Parathyroid adenoma (tissue), 2 donors: ENCODE results near the gene HSPA1L.

Experiments used
- H2AFZ ChIP-seq: fragments of 300-600 bp; sonication (generic); one replicate; pipeline ENCODE4 v1.7.0; 2017; ENCODE audit warnings: antibody characterized with exemption, mild to moderate bottlenecking
- H3K27ac ChIP-seq: fragments of 300-600 bp; sonication (generic); one replicate; pipeline ENCODE4 v1.7.0; 2017
- H3K27me3 ChIP-seq: fragments of 300-600 bp; sonication (generic); one replicate; pipeline ENCODE4 v1.7.0; 2017; ENCODE audit warnings: low read length; ENCODE audit not compliant: control insufficient read depth, insufficient read depth
- H3K36me3 ChIP-seq: fragments of 300-600 bp; sonication (generic); one replicate; pipeline ENCODE4 v1.7.0; 2017; ENCODE audit warnings: low read length; ENCODE audit not compliant: control insufficient read depth, insufficient read depth
- H3K4me1 ChIP-seq: fragments of 300-600 bp; sonication (generic); one replicate; pipeline ENCODE4 v1.7.0; 2017; ENCODE audit warnings: control low read depth
- H3K4me2 ChIP-seq: fragments of 300-600 bp; sonication (generic); one replicate; pipeline ENCODE4 v1.7.0; 2017; ENCODE audit warnings: low read length
- H3K4me3 ChIP-seq: fragments of 300-600 bp; sonication (generic); one replicate; pipeline ENCODE4 v1.7.0; 2017; ENCODE audit warnings: low read depth, low read length
- H3K79me2 ChIP-seq: fragments of 300-600 bp; sonication (generic); one replicate; pipeline ENCODE4 v1.7.0; 2017; ENCODE audit warnings: control low read depth
- H3K9ac ChIP-seq: fragments of 300-600 bp; sonication (generic); one replicate; pipeline ENCODE4 v1.7.0; 2017; ENCODE audit warnings: mild to moderate bottlenecking
- H3K9me3 ChIP-seq: fragments of 300-600 bp; sonication (generic); one replicate; pipeline ENCODE4 v1.7.0; 2017; ENCODE audit warnings: low read length; ENCODE audit not compliant: control insufficient read depth
- TF ChIP-seq, protein P1 (sequence below): fragments of 300-600 bp; sonication (generic); IDR thresholded peaks from one replicate; pipeline ENCODE4 v1.7.0; 2017; ENCODE audit warnings: antibody characterized with exemption, mild to moderate bottlenecking
- donor health status: primary hyperparathyroidism.

The HSPA1L gene

DNA sequence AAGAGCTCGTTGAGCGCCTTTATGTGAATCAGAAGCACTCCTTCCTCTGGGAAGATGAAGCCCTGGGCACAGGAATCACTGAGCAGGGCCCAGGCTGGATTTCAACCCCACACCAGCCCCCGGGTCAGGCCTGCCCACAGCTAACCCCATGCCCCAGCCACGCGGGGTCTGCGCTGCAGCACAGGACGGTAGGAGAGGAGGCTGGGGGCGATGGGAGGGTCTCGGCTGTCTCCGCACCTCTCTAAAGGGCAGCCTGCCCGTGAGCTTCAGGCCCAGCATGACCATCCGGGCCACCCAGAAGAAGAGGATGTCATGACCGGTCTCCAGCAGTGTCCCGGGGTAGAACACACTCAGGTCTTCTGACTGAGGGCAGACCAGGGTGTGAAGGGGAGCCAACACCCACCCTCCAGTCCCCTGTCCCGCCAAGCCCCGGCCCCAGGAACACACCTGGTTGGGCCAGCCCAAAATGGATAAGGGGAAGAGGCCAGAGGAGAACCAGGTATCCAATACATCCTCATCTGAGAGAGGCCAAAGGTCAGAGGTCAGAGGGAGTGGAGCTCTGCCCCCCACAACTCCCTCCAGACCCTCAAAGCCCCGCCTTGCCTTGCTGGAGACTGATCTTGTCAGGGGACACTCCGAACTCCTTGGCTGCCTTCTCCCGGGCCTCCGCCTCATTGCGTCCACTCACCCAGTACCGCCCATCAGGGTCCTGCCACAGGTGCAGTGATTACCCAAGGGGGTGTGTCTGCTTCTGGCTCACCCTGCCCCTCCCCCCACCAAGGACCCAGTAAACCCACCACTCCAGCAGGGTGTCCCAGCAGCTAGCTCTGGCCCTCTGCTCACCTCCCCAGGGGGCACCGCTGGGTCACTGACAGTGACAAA, 33.6 kb downstream of the HSPA1L start:
- H3K79me2 ChIP-seq, result peaks cover 3% of the 10 kb centered on the region
- H3K4me2 ChIP-seq, result no peak overlapping the region
- TF ChIP-seq, protein P1, sequence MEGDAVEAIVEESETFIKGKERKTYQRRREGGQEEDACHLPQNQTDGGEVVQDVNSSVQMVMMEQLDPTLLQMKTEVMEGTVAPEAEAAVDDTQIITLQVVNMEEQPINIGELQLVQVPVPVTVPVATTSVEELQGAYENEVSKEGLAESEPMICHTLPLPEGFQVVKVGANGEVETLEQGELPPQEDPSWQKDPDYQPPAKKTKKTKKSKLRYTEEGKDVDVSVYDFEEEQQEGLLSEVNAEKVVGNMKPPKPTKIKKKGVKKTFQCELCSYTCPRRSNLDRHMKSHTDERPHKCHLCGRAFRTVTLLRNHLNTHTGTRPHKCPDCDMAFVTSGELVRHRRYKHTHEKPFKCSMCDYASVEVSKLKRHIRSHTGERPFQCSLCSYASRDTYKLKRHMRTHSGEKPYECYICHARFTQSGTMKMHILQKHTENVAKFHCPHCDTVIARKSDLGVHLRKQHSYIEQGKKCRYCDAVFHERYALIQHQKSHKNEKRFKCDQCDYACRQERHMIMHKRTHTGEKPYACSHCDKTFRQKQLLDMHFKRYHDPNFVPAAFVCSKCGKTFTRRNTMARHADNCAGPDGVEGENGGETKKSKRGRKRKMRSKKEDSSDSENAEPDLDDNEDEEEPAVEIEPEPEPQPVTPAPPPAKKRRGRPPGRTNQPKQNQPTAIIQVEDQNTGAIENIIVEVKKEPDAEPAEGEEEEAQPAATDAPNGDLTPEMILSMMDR, result no peak
- no peaks in the 10 kb centered on the region for H3K9me3 ChIP-seq
- H3K4me1 ChIP-seq, result peaks cover 10% of the 10 kb centered on the region
- H2AFZ ChIP-seq, result no peak overlapping the region
- H3K36me3 ChIP-seq, result no peaks in the 10 kb centered on the region
- no peak overlapping the region for H3K27ac ChIP-seq
- H3K4me3 ChIP-seq, result no peak overlapping the region
- no peak overlapping the region for H3K9ac ChIP-seq
- H3K27me3 ChIP-seq, result no peaks in the 10 kb centered on the region

DNA sequence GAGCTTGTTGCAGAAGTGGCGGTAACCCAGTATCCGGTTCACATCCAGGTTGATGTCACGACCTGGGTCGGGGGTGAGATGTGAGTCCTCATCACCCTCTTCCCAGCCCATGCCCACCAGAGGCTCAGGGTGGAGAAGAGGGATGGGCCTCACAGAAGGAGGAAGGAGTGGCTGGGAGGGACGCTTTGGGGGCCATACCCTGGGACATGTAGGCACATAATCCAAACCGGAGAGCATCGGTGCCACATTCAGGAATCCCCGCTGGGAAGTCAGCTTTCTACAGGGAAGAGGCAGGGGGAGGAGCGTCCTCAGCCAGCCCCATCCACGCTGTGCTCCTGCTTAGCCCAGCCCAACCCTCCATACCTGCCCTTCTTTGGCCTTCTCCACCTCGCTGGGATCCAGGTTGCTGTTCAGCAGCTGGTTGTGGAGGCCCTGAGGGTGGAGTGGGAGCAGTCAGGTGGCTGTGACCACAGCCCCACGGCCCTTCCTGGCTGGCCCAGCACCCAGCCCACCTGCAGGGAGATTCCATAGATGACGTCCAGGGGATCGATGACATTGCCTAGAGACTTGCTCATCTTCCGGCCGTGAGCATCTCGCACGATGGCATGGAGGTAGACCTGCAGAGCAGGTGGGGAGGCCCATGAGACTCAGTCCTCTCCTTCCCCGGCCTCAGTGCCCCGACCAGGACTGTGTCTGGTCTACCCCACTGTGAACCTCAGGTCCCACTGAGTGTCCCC, 34.4 kb downstream of the HSPA1L start:
- peaks cover 3% of the 10 kb centered on the region for H3K79me2 ChIP-seq
- H3K27me3 ChIP-seq, result no peaks in the 10 kb centered on the region
- TF ChIP-seq, protein P1, result no peak
- H3K4me3 ChIP-seq, result no peak overlapping the region
- H2AFZ ChIP-seq, result no peak overlapping the region
- H3K4me2 ChIP-seq, result no peak overlapping the region
- H3K9me3 ChIP-seq, result no peaks in the 10 kb centered on the region
- H3K36me3 ChIP-seq, result no peaks in the 10 kb centered on the region
- peaks cover 13% of the 10 kb centered on the region for H3K4me1 ChIP-seq
- no peak overlapping the region for H3K27ac ChIP-seq
- no peak overlapping the region for H3K9ac ChIP-seq

DNA sequence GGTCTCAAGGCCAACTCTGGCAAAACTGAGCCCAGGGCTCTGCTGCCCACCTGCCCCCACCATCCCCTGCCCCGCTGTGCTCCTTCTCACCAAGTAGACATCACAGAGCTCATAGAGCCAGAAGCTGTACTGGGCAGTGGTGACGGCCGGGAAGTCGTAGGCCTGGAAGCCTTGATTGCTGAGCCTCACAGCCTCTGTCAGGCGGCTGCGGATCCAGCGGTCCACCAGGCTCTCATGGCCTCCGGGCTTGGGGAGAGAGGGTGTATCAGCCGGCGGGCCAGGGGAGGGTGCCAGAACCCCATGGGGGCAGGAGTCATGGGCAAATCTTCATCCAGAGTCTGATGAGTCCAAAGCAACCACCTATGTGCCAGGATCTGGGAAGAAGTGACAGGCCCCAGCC, 35.2 kb downstream of the HSPA1L start:
- Histone ChIP-seq H3K4me2 (no peak overlapping the region), H3K36me3 (no peaks in the 10 kb centered on the region), H3K9ac (no peak overlapping the region), H3K4me3 (no peak overlapping the region), H3K27me3 (no peaks in the 10 kb centered on the region), H2AFZ (no peak overlapping the region), H3K79me2 (peaks cover 3% of the 10 kb centered on the region), H3K4me1 (peaks cover 13% of the 10 kb centered on the region), H3K27ac (no peak overlapping the region), H3K9me3 (no peaks in the 10 kb centered on the region)
- TF ChIP-seq, protein P1, result no peak

DNA sequence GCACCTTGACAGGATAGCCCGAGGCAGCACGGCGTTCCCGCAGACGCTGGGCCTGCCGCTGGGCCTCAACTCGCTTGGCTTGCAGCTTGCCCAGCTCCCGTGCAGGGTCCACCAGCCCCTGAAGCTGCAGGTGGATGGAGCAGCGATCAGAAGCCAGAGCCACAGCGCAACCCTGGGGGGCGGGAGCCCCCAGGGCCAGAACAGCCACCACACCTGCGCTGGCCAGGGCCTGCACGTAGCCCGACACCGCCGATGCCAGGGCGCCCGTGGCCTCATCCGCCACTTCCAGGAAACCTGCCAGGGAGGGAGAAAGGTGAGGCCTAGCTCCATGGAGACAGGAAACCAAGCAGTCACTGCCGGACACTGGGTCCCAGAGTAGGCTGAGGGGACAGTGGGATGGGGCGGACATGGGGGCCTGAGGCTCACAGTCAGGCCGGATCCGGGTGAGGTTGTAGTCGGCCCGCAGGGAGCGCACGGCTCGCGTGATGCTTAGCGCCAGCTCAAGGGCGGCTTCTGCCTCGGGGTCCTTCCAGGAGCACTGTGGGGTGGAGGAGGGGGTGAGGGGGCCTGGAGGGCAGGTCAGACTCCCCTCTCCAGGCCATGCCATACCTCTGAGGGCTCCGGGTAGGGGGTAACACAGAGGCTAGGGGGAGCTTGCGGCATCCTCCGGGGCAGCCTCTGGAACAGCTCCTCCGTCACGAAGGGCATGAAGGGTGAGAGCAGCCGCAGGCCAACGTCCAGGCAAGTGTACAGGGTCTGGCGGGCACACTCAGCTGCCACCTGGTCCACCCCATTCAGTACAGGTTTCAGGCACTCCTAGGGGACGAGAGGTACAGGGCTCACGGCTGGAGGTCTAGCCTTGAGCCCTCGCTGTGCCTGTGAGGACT, 35.8 kb downstream of the HSPA1L start:
- Histone ChIP-seq H3K4me2 (no peak overlapping the region), H3K9ac (no peak overlapping the region), H3K9me3 (no peaks in the 10 kb centered on the region), H3K36me3 (no peaks in the 10 kb centered on the region), H3K79me2 (no peaks in the 10 kb centered on the region), H3K27ac (no peak overlapping the region), H3K27me3 (no peaks in the 10 kb centered on the region), H3K4me1 (peaks cover 13% of the 10 kb centered on the region), H2AFZ (no peak overlapping the region), H3K4me3 (no peak overlapping the region)
- TF ChIP-seq, protein P1, result no peak
